ENCODE measurements around the gene VPS51. TPM values are rescaled to one million over a fixed set of nuclear protein-coding genes. Genes with fewer than 3 reads are reported as not detected.

The VPS51 gene
- total and polyA plus RNA-seq, 4 donors: 33.2 to 158 (median 83.9) TPM

- no peaks in the 10 kb centered on the region for H3K9me3 ChIP-seq (ENCODE audit: control insufficient read depth in 4 of 4, low read length in 3 of 4)
- TF ChIP-seq RXRA (IDR thresholded peaks at IDR 0.05): no peak
- TF ChIP-seq MAX (IDR thresholded peaks at IDR 0.05): no peak
- no peak for TF ChIP-seq SP1 (IDR thresholded peaks at IDR 0.05)
- TF ChIP-seq RAD21 (IDR thresholded peaks at IDR 0.05): no peak
- no peak for TF ChIP-seq FOXA1 (IDR thresholded peaks at IDR 0.05)
- no peak for TF ChIP-seq GABPA (IDR thresholded peaks at IDR 0.05 in 1 of 2, conservative IDR thresholded peaks at IDR 0.05 in 1 of 2)
- TF ChIP-seq FOXA2 (IDR thresholded peaks at IDR 0.05): no peak
- TF ChIP-seq JUND (IDR thresholded peaks at IDR 0.05): no peak
- no peak for TF ChIP-seq TAF1 (conservative IDR thresholded peaks at IDR 0.05)
- no peak for TF ChIP-seq YY1 (IDR thresholded peaks at IDR 0.05)
- no peak for TF ChIP-seq CTCF (IDR thresholded peaks at IDR 0.05; ENCODE audit: low read depth, low read length, missing input control)
- TF ChIP-seq NR2F2 (IDR thresholded peaks at IDR 0.05): no peak
- TF ChIP-seq REST (IDR thresholded peaks at IDR 0.05): no peak
- TF ChIP-seq HNF4G (IDR thresholded peaks at IDR 0.05): no peak
- no peak for TF ChIP-seq ATF3 (IDR thresholded peaks at IDR 0.05)
- TF ChIP-seq HNF4A (conservative IDR thresholded peaks at IDR 0.05): no peak
- TF ChIP-seq EGR1 (IDR thresholded peaks at IDR 0.05; ENCODE audit: low read depth in 2 of 2): no peak
- TF ChIP-seq, protein P1, sequence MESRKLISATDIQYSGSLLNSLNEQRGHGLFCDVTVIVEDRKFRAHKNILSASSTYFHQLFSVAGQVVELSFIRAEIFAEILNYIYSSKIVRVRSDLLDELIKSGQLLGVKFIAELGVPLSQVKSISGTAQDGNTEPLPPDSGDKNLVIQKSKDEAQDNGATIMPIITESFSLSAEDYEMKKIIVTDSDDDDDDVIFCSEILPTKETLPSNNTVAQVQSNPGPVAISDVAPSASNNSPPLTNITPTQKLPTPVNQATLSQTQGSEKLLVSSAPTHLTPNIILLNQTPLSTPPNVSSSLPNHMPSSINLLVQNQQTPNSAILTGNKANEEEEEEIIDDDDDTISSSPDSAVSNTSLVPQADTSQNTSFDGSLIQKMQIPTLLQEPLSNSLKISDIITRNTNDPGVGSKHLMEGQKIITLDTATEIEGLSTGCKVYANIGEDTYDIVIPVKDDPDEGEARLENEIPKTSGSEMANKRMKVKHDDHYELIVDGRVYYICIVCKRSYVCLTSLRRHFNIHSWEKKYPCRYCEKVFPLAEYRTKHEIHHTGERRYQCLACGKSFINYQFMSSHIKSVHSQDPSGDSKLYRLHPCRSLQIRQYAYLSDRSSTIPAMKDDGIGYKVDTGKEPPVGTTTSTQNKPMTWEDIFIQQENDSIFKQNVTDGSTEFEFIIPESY (IDR thresholded peaks at IDR 0.05): no peak
- H3K36me3 ChIP-seq (ENCODE audit: control insufficient read depth in 4 of 4, insufficient read depth in 3 of 4, low read depth in 1 of 4, low read length in 3 of 4): peaks cover 39 to 79% (median 55%) of the 10 kb centered on the region in 4 donors
- no peak for DNase-seq (ENCODE audit: low spot score)
- no peak overlapping the region for H3K9ac ChIP-seq (ENCODE audit: low read depth in 1 of 2, low read length in 2 of 2)
- H3K4me1 ChIP-seq (ENCODE audit: control insufficient read depth in 4 of 4, insufficient read depth in 4 of 4, low read length in 3 of 4): peaks cover 0 to 26% (median 20%) of the 10 kb centered on the region in 4 donors
- no peak overlapping the region for H3K4me3 ChIP-seq (ENCODE audit: low read depth in 1 of 3, low read length in 3 of 3)
- no peaks in the 10 kb centered on the region for H3K27me3 ChIP-seq (ENCODE audit: control insufficient read depth in 4 of 4, insufficient read depth in 4 of 4, low read length in 3 of 4)
- no peak overlapping the region for H3K27ac ChIP-seq (ENCODE audit: low read depth in 1 of 2, low read length in 2 of 2)
- WGBS: 92% methylated on average over 12 of the region's 12 CpGs
These were observed 31.6 kb downstream of the VPS51 start for GRCh38 chr11:65127473-65128181.

Measured in liver (tissue), 9 donors.